ENCODE data around the gene WIPF3. TPM values are rescaled to one million over a fixed set of nuclear protein-coding genes. Genes with fewer than 3 reads are reported as not detected.

Gene WIPF3
- total RNA-seq, 2 donors from 2014 or later, result 0.08 TPM; not detected in 1

GRCh38 chr7:29922921-29923700 is 116.8 kb downstream of the WIPF3 start:
- H3K36me3 Mint-ChIP-seq (ENCODE audit: low read depth), result peaks cover 2% of the 10 kb centered on the region
- no peak overlapping the region for H3K4me3 Mint-ChIP-seq
- H3K27ac Mint-ChIP-seq, result no peak overlapping the region
- DNase-seq, result no peak
- peaks cover 2% of the 10 kb centered on the region for H3K4me1 Mint-ChIP-seq
- H3K27me3 Mint-ChIP-seq, result peaks cover 33% of the 10 kb centered on the region
- ATAC-seq, result no peak
- H3K9me3 ChIP-seq (ENCODE audit: control insufficient read depth, low read length, poor library complexity, severe bottlenecking), result no peaks in the 10 kb centered on the region

- Mint-ChIP-seq H3K27me3 (peaks cover 31% of the 10 kb centered on the region), H3K27ac (no peak overlapping the region), H3K36me3 (ENCODE audit: low read depth) (peaks cover 2% of the 10 kb centered on the region), H3K4me3 (no peak overlapping the region), H3K4me1 (peaks cover 2% of the 10 kb centered on the region)
- ATAC-seq (no peak), DNase-seq (no peak)
- H3K9me3 ChIP-seq (ENCODE audit: control insufficient read depth, low read length, poor library complexity, severe bottlenecking), result no peaks in the 10 kb centered on the region
These were observed 117.7 kb downstream of the WIPF3 start for GRCh38 chr7:29924006-29924405.

- Mint-ChIP-seq H3K36me3 (ENCODE audit: low read depth) (peaks cover 2% of the 10 kb centered on the region), H3K4me3 (no peak overlapping the region), H3K4me1 (peaks cover 2% of the 10 kb centered on the region), H3K27ac (no peak overlapping the region), H3K27me3 (peaks cover 24% of the 10 kb centered on the region)
- ATAC-seq, result no peak
- no peaks in the 10 kb centered on the region for H3K9me3 ChIP-seq (ENCODE audit: control insufficient read depth, low read length, poor library complexity, severe bottlenecking)
- no peak for DNase-seq
These were observed 118.4 kb downstream of the WIPF3 start for GRCh38 chr7:29924684-29925083.

GRCh38 chr7:29926216-29926615 is 119.9 kb downstream of the WIPF3 start:
- ATAC-seq, result no peak
- no peaks in the 10 kb centered on the region for H3K9me3 ChIP-seq (ENCODE audit: control insufficient read depth, low read length, poor library complexity, severe bottlenecking)
- peaks cover 2% of the 10 kb centered on the region for H3K36me3 Mint-ChIP-seq (ENCODE audit: low read depth)
- no peak for DNase-seq
- H3K27me3 Mint-ChIP-seq, result peaks cover 28% of the 10 kb centered on the region
- no peak overlapping the region for H3K27ac Mint-ChIP-seq
- no peak overlapping the region for H3K4me3 Mint-ChIP-seq
- H3K4me1 Mint-ChIP-seq, result peaks cover 2% of the 10 kb centered on the region

- DNase-seq (no peak), ATAC-seq (no peak)
- no peaks in the 10 kb centered on the region for H3K9me3 ChIP-seq (ENCODE audit: control insufficient read depth, low read length, poor library complexity, severe bottlenecking)
These were observed 120.4 kb downstream of the WIPF3 start for GRCh38 chr7:29926741-29927140.

GRCh38 chr7:29929018-29929807 is 122.9 kb downstream of the WIPF3 start:
- H3K9me3 ChIP-seq (ENCODE audit: control insufficient read depth, low read length, poor library complexity, severe bottlenecking), result no peaks in the 10 kb centered on the region
- no peak overlapping the region for H3K27ac Mint-ChIP-seq
- DNase-seq, result no peak
- H3K4me1 Mint-ChIP-seq, result no peaks in the 10 kb centered on the region
- ATAC-seq, result no peak
- no peak overlapping the region for H3K4me3 Mint-ChIP-seq
- H3K27me3 Mint-ChIP-seq, result peaks cover 29% of the 10 kb centered on the region
- no peaks in the 10 kb centered on the region for H3K36me3 Mint-ChIP-seq (ENCODE audit: low read depth)

More at GRCh38 chr7:29926741-29927140, 120.4 kb downstream of the WIPF3 start:
- no peak overlapping the region for H3K27ac Mint-ChIP-seq
- peaks cover 25% of the 10 kb centered on the region for H3K27me3 Mint-ChIP-seq
- H3K36me3 Mint-ChIP-seq (ENCODE audit: low read depth), result no peaks in the 10 kb centered on the region
- H3K4me1 Mint-ChIP-seq, result no peaks in the 10 kb centered on the region
- no peak overlapping the region for H3K4me3 Mint-ChIP-seq

- H3K4me1 Mint-ChIP-seq, result no peaks in the 10 kb centered on the region
These were observed 128.8 kb downstream of the WIPF3 start for GRCh38 chr7:29935111-29935510.

GRCh38 chr7:29937132-29937531 is 130.8 kb downstream of the WIPF3 start:
- Mint-ChIP-seq H3K4me1 (no peaks in the 10 kb centered on the region), H3K36me3 (ENCODE audit: low read depth) (no peaks in the 10 kb centered on the region), H3K27ac (no peak overlapping the region), H3K27me3 (peaks cover 5% of the 10 kb centered on the region), H3K4me3 (no peak overlapping the region)
- no peak for DNase-seq
- ATAC-seq, result no peak
- H3K9me3 ChIP-seq (ENCODE audit: control insufficient read depth, low read length, poor library complexity, severe bottlenecking), result no peaks in the 10 kb centered on the region

More at GRCh38 chr7:29935111-29935510, 128.8 kb downstream of the WIPF3 start:
- Mint-ChIP-seq H3K27ac (no peak overlapping the region), H3K36me3 (ENCODE audit: low read depth) (no peaks in the 10 kb centered on the region), H3K27me3 (peaks cover 17% of the 10 kb centered on the region), H3K4me3 (no peak overlapping the region)
- no peaks in the 10 kb centered on the region for H3K9me3 ChIP-seq (ENCODE audit: control insufficient read depth, low read length, poor library complexity, severe bottlenecking)
- ATAC-seq (no peak), DNase-seq (no peak)

GRCh38 chr7:29940199-29940598 is 133.9 kb downstream of the WIPF3 start:
- Mint-ChIP-seq H3K36me3 (ENCODE audit: low read depth) (no peaks in the 10 kb centered on the region), H3K27ac (no peak overlapping the region), H3K4me1 (no peaks in the 10 kb centered on the region), H3K27me3 (peaks cover 15% of the 10 kb centered on the region), H3K4me3 (no peak overlapping the region)
- DNase-seq (no peak), ATAC-seq (no peak)
- no peaks in the 10 kb centered on the region for H3K9me3 ChIP-seq (ENCODE audit: control insufficient read depth, low read length, poor library complexity, severe bottlenecking)

- H3K27ac Mint-ChIP-seq, result no peak overlapping the region
- H3K27me3 Mint-ChIP-seq, result peaks cover 30% of the 10 kb centered on the region
- no peaks in the 10 kb centered on the region for H3K4me1 Mint-ChIP-seq
- DNase-seq (no peak), ATAC-seq (no peak)
- no peaks in the 10 kb centered on the region for H3K36me3 Mint-ChIP-seq (ENCODE audit: low read depth)
- no peak overlapping the region for H3K4me3 Mint-ChIP-seq
- H3K9me3 ChIP-seq (ENCODE audit: control insufficient read depth, low read length, poor library complexity, severe bottlenecking), result no peaks in the 10 kb centered on the region
These were observed 139.0 kb downstream of the WIPF3 start for GRCh38 chr7:29945259-29945809.

- Mint-ChIP-seq H3K4me1 (no peaks in the 10 kb centered on the region), H3K4me3 (no peak overlapping the region), H3K36me3 (ENCODE audit: low read depth) (peaks cover 2% of the 10 kb centered on the region), H3K27me3 (peaks cover 40% of the 10 kb centered on the region), H3K27ac (peak overlapping the region; percentile 16)
- no peaks in the 10 kb centered on the region for H3K9me3 ChIP-seq (ENCODE audit: control insufficient read depth, low read length, poor library complexity, severe bottlenecking)
- no peak for ATAC-seq
- DNase-seq, result no peak
These were observed 140.3 kb downstream of the WIPF3 start for GRCh38 chr7:29946428-29947186.

GRCh38 chr7:29948587-29948986 is 142.3 kb downstream of the WIPF3 start:
- H3K4me1 Mint-ChIP-seq, result no peaks in the 10 kb centered on the region
- no peaks in the 10 kb centered on the region for H3K9me3 ChIP-seq (ENCODE audit: control insufficient read depth, low read length, poor library complexity, severe bottlenecking)
- ATAC-seq (no peak), DNase-seq (no peak)
- H3K36me3 Mint-ChIP-seq (ENCODE audit: low read depth), result peaks cover 2% of the 10 kb centered on the region
- no peak overlapping the region for H3K27ac Mint-ChIP-seq
- H3K4me3 Mint-ChIP-seq, result no peak overlapping the region
- H3K27me3 Mint-ChIP-seq, result peaks cover 33% of the 10 kb centered on the region

- Mint-ChIP-seq H3K27me3 (peaks cover 28% of the 10 kb centered on the region), H3K27ac (no peak overlapping the region), H3K4me3 (no peak overlapping the region), H3K4me1 (peaks cover 3% of the 10 kb centered on the region), H3K36me3 (ENCODE audit: low read depth) (peaks cover 2% of the 10 kb centered on the region)
- no peak for DNase-seq
- ATAC-seq, result no peak
- H3K9me3 ChIP-seq (ENCODE audit: control insufficient read depth, low read length, poor library complexity, severe bottlenecking), result no peaks in the 10 kb centered on the region
These were observed 144.2 kb downstream of the WIPF3 start for GRCh38 chr7:29950480-29950879.

All from T-helper 17 cell (primary cell).